HG03432 (cell line): ENCODE measurements around the gene OR1J2.

Experiments
- ATAC-seq: cut with Tn5 transposase; IDR thresholded peaks from one replicate; pipeline ENCODE4 v1.9.1; 2021; ENCODE audit warnings: mild to moderate bottlenecking, moderate library complexity; ENCODE audit not compliant: unreplicated experiment

The OR1J2 gene

DNA sequence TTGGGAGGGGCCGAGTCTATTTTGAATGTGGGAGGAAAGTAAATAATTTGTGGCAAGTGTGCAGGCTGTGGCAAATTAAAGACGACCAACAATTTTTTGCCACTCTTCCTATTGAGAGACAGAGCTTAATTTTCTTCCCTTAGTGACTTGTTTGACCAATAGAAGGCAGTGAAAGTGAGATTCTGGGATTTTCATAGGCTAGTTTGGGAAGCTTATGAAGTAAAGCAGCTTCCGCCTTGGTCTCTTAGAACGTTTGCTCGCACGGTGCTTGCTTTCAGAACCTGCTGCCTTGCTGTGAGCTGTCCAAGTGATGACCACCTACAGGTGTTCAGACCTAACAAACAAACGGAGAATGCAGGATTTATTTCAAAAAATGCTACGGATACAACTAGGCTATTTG lies 35.6 kb downstream of the OR1J2 start:
- ATAC-seq, result no peak

DNA sequence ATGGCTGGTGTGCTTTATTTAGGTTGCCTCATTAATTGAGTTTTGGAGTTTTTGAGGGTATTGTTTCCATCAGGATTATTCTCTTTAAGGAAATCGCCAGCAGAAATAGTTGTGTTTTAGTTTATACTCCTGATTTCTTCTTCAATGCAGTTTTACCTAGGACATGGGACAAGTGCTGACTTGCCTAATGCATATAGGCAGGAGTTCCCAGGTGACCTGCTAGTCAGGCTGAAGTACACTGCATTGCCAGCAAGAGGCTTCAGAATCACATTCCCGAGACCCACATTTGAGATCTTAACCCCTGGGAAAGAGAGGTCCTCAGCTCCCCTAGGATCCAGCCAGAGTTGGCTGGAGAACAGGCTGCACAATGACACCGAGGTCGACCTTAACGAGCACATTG lies 40.8 kb downstream of the OR1J2 start:
- ATAC-seq, result no peak

DNA sequence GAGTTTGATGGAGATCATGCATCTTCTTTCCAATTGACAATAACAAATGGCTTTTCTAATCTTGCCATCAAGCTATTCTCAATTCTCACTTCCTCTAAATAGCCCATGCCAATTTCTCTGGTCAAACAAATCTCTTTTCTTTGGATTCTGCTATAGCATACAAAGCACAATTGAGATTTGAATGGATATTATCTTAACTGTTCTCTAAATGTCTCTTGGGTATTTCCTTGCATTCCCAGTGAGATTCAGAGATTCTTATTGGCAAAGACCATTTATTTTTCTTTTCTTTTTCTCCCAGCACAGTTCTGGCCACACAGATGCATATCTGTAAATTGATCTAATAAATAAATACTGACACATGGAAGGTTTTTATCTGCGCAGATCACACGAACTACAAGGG lies 42.2 kb downstream of the OR1J2 start, which contains the start of gene OR1N2:
OR1N2 (plus strand) TSS at position 301 of the 400 bp plus-strand sequence. CDS start 100 bp downstream, outside the sequence.
- no peak for ATAC-seq
